ENCODE data around the gene PBX2. TPM values are rescaled to one million over a fixed set of nuclear protein-coding genes. Genes with fewer than 3 reads are reported as not detected.

PBX2 gene
- total RNA-seq, 2 donors from 2014 or later: 61.5 to 102 TPM

DNA sequence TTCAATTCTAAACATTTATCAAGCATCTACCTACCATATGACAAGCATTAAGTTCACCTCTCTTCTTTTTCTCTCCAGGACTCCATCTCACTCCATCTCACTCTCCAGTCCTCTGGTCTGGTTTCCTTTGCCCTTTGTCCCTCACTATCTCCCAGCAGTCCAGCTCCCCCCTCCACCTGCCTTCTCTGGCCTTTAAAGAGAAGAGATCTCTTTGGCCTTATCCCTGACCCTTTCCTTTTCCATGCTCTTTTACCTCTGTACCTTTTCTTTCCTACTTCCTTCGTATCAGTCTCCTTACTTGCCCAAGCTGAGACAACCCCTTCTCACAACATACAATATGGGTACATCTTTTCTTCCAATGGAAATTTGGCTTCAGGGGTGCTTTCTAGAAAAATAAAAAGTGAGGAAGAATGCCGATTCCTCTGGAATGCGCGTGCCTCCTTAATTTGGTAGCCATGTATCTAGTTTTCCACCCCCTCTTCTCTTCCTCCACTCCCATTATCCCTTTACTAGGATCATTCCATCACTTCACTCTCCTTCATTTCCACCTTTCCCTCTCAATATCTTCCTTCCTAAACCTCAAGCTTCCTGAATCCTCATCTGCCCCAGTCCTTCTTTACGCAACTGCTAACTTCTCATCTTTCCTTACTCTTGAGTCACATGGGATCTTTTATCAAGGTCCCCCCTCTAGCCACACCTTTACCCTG is 13.4 kb downstream of the PBX2 start:
- Histone ChIP-seq H3K27me3 (replicated peaks; ENCODE audit: insufficient read depth) (no peaks in the 10 kb centered on the region), H3K4me1 (replicated peaks) (no peaks in the 10 kb centered on the region), H3K36me3 (no peaks in the 10 kb centered on the region), H3K27ac (peak overlapping the region; percentile 93), H3K9me3 (no peaks in the 10 kb centered on the region), H3K4me3 (peak overlapping the region; percentile 94)
- DNase-seq (ENCODE audit: low spot score): no peak
- TF ChIP-seq POLR2AphosphoS5 (IDR thresholded peaks at IDR 0.05) (no peak), POLR2A (IDR thresholded peaks at IDR 0.05) (no peak)
- TF ChIP-seq, protein P1, sequence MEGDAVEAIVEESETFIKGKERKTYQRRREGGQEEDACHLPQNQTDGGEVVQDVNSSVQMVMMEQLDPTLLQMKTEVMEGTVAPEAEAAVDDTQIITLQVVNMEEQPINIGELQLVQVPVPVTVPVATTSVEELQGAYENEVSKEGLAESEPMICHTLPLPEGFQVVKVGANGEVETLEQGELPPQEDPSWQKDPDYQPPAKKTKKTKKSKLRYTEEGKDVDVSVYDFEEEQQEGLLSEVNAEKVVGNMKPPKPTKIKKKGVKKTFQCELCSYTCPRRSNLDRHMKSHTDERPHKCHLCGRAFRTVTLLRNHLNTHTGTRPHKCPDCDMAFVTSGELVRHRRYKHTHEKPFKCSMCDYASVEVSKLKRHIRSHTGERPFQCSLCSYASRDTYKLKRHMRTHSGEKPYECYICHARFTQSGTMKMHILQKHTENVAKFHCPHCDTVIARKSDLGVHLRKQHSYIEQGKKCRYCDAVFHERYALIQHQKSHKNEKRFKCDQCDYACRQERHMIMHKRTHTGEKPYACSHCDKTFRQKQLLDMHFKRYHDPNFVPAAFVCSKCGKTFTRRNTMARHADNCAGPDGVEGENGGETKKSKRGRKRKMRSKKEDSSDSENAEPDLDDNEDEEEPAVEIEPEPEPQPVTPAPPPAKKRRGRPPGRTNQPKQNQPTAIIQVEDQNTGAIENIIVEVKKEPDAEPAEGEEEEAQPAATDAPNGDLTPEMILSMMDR (IDR thresholded peaks at IDR 0.05): no peak
- intact Hi-C loops (cut with DNase I): loop anchor here (5.0 kb wide), 1 partner anchor 279 kb away; the partner anchor contains the start of gene EHMT2
- 10% methylated on average over 5 of the region's 5 CpGs for WGBS

GRCh38 chr6:32175711-32176475 is 14.1 kb downstream of the PBX2 start, which contains the start of gene AGPAT1:
Gene AGPAT1 (minus strand): TSS chr6:32176084. CDS start chr6:32171496, 4,588 bp downstream.
- Histone ChIP-seq H3K27me3 (replicated peaks; ENCODE audit: insufficient read depth) (no peaks in the 10 kb centered on the region), H3K36me3 (no peaks in the 10 kb centered on the region), H3K9me3 (no peaks in the 10 kb centered on the region), H3K27ac (peak within 1 kb of the TSS; percentile 93), H3K4me3 (peak within 1 kb of the TSS; percentile 94), H3K4me1 (replicated peaks) (no peaks in the 10 kb centered on the region)
- DNase-seq (ENCODE audit: low spot score): peak; percentile 96
- TF ChIP-seq, protein P1 (IDR thresholded peaks at IDR 0.05): no peak
- TF ChIP-seq POLR2A (IDR thresholded peaks at IDR 0.05) (peak; percentile 60), POLR2AphosphoS5 (IDR thresholded peaks at IDR 0.05) (peak; percentile 96)
- intact Hi-C loops (cut with DNase I): loop anchor here (5.0 kb wide), 1 partner anchor 279 kb away; the partner anchor contains the start of gene EHMT2
- WGBS: under 1% methylated on average over 27 of the region's 27 CpGs

DNA sequence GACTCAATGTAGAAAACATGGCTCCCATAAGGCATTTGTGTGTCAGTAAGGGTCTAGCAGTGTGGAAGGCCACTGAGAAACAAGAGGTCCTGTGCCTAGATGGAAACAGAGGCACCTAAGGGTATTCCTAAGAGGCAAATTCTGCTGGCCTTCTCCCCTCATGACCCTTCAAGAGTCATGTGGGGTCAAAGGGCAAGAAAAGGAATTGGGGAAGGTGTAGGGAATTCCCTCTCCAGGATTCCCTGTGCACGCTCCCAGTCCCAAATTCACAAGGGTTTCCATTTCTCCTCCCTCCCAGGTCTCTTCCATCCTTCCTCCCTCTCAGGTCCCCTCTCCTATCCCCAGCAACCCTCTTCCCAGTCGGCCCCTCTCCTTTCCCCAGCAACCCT is 14.7 kb downstream of the PBX2 start:
- H3K27me3 ChIP-seq (replicated peaks; ENCODE audit: insufficient read depth): no peaks in the 10 kb centered on the region
- no peaks in the 10 kb centered on the region for H3K36me3 ChIP-seq
- 8% methylated on average over 2 of the region's 2 CpGs for WGBS
- intact Hi-C loops (cut with DNase I): loop anchor here (5.0 kb wide), 1 partner anchor 278 kb away; the partner anchor contains the start of gene EHMT2
- no peaks in the 10 kb centered on the region for H3K4me1 ChIP-seq (replicated peaks)
- TF ChIP-seq POLR2AphosphoS5 (IDR thresholded peaks at IDR 0.05) (no peak), POLR2A (IDR thresholded peaks at IDR 0.05) (no peak)
- TF ChIP-seq, protein P1 (IDR thresholded peaks at IDR 0.05): no peak
- peak overlapping the region; percentile 93 for H3K27ac ChIP-seq
- H3K9me3 ChIP-seq: no peaks in the 10 kb centered on the region
- no peak for DNase-seq (ENCODE audit: low spot score)
- H3K4me3 ChIP-seq: peak overlapping the region; percentile 94

DNA sequence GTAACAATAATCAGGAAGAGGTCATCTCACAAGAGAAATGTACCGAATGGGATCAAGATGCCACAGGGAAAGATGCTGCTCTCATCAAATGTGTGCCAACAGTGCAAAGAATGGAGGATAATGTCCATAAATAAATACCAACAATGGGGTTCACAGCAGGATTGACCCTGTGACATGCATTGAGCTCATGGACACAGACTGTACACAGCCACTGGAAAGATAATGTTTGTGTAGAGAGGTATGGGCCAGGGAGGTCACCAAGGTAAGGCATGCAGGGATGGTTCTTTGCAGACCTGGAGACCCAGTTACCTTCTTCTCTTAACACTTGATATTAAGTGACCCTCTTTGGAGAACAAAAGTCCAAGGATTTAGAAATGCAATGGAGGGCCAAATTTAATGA is 15.6 kb downstream of the PBX2 start:
- Histone ChIP-seq H3K27me3 (replicated peaks; ENCODE audit: insufficient read depth) (no peaks in the 10 kb centered on the region), H3K4me1 (replicated peaks) (no peaks in the 10 kb centered on the region), H3K9me3 (no peaks in the 10 kb centered on the region), H3K27ac (no peak overlapping the region), H3K4me3 (no peak overlapping the region), H3K36me3 (no peaks in the 10 kb centered on the region)
- intact Hi-C loops (cut with DNase I): no loop called here
- TF ChIP-seq POLR2A (IDR thresholded peaks at IDR 0.05) (no peak), POLR2AphosphoS5 (IDR thresholded peaks at IDR 0.05) (no peak)
- TF ChIP-seq, protein P1 (IDR thresholded peaks at IDR 0.05): no peak
- DNase-seq (ENCODE audit: low spot score): no peak
- WGBS: 93% methylated on average over 1 of the region's 1 CpG

Data from prostate gland (tissue), 2 donors.